Activated CD8-positive, alpha-beta memory T cell treated with anti-CD3 and anti-CD28 coated beads, Interleukin-2, amount 10 ng/mL, durations not matched to agents 7 days and 5 days (primary cell): Measurements from ENCODE around the gene MAN2C1. TPM values are rescaled to one million over a fixed set of nuclear protein-coding genes. Genes with fewer than 3 reads are reported as not detected.
"Not testable (repeated sequence)": the region's sequence is repeated elsewhere in the genome, so short reads cannot be mapped to it uniquely, and the experiment has no call there.

Experiments used
- ATAC-seq: fragments of 150-1000 bp; cut with Tn5 transposase; one replicate; pipeline ENCODE4 v1.10.0; 2021; ENCODE audit warnings: moderate library complexity
- CTCF ChIA-PET: fragments of 350-600 bp; sonication (Branson Sonifier 250); formaldehyde crosslinking; loops from one replicate; lab custom pipeline; 2021; ENCODE audit warnings: antibody characterized with exemption; lab: Charles Lee
- DNase-seq: peaks from one replicate; pipeline ENCODE4 v3.0.0-alpha.2; 2020
- H3K27ac Mint-ChIP-seq: one replicate; pipeline ENCODE4 v1.8.0; 2021; ENCODE audit warnings: mild to moderate bottlenecking, mixed read lengths
- H3K27me3 Mint-ChIP-seq: one replicate; pipeline ENCODE4 v1.8.0; 2021; ENCODE audit warnings: mixed read lengths
- H3K36me3 Mint-ChIP-seq: one replicate; pipeline ENCODE4 v1.8.0; 2021; ENCODE audit warnings: mild to moderate bottlenecking, mixed read lengths
- H3K4me1 Mint-ChIP-seq: one replicate; pipeline ENCODE4 v1.8.0; 2021; ENCODE audit warnings: mixed read lengths
- H3K4me3 Mint-ChIP-seq: one replicate; pipeline ENCODE4 v1.8.0; 2021; ENCODE audit warnings: mild to moderate bottlenecking, moderate library complexity, mixed read lengths
- H3K9me3 Mint-ChIP-seq: one replicate; pipeline ENCODE4 v1.8.0; 2022; ENCODE audit warnings: low read depth, mixed read lengths
- total RNA-seq, 2 experiments: library from RNA; stranded (reverse); gene quantifications; one replicate each; pipeline ENCODE4 v1.2.3, GENCODE V29; 2021

The MAN2C1 gene
- total RNA-seq, 2 experiments from 2014 or later = 143 to 170 TPM

DNA sequence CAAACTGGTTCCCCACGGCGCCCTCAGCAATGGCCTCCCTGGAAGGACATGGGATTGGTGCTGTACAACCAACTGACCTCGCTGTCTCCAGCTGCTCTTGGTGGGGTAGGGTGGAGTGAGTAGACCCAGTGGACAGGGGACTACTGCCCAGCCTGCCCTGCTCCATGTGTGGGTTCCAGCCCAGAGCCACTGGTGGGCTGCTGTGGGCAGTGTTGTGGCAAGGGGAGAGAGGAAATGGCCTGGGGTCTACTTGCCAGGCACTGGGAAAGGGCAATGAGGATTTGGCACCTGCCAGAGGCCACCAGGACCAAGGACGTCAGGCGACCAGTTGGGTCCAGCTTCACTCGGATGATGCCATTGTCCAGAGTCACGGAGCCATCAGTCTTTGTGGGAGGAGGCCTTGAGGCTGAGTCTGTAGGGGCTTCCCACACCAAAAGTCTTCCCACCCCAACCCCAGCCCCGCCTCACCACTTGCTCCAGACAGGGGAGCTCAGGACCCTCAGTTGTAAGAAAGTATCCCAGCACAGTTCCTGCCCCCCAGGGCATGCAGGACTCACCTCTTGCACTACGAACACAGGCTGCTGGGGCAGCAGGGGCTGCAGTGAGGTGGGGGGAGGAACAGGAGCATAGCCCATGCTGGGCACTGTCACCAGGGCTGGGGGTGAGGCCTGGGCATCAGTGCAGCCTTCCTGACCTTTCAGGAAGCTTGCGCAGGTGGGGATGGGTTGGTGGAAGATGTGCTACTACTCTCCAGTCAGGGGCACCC is 9.5 kb downstream of the MAN2C1 start:
- ATAC-seq (no peak), DNase-seq (no peak)
- Mint-ChIP-seq H3K27ac (no peak overlapping the region), H3K4me3 (no peak overlapping the region), H3K4me1 (no peaks in the 10 kb centered on the region), H3K9me3 (no peaks in the 10 kb centered on the region), H3K36me3 (peaks cover 2% of the 10 kb centered on the region), H3K27me3 (no peaks in the 10 kb centered on the region)
- CTCF ChIA-PET = no interaction called here

DNA sequence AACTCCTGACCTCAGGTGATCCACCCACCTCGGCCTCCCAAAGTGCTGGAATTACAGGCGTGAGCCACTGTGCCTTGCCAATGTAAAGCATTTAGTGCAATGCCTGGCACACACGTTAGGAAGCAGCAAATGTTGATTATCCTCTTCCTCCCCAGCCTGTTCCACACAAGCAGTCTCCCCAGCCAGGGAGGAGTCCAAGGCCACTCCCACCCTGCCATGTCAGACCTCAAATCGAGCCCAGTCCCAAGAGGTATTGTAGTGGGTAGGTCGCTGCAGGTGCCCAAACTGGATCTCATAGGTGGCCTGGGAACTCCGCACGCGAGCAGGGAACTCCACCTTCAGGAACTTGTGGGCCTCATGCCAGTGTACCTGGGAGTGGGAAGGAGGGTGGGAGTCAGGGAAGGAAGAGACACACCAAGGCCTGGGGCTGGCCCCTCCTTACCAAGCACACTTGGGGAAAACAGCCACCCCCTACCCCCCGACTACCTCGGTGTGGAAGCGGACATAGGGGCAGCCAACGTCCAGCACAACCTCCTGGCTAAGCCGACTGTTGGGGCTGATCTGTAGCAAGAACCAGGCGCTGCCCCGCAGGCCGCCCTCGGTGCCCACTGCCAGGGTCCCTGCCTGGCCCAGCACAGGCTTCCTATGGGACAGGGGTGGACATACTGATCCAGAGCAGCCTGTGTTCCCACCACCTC is 10.3 kb downstream of the MAN2C1 start:
- H3K4me1 Mint-ChIP-seq = no peaks in the 10 kb centered on the region
- H3K27me3 Mint-ChIP-seq = no peaks in the 10 kb centered on the region
- peaks cover 4% of the 10 kb centered on the region for H3K36me3 Mint-ChIP-seq
- ATAC-seq (no peak), DNase-seq (no peak)
- CTCF ChIA-PET = no interaction called here
- no peaks in the 10 kb centered on the region for H3K9me3 Mint-ChIP-seq
- no peak overlapping the region for H3K4me3 Mint-ChIP-seq
- no peak overlapping the region for H3K27ac Mint-ChIP-seq

DNA sequence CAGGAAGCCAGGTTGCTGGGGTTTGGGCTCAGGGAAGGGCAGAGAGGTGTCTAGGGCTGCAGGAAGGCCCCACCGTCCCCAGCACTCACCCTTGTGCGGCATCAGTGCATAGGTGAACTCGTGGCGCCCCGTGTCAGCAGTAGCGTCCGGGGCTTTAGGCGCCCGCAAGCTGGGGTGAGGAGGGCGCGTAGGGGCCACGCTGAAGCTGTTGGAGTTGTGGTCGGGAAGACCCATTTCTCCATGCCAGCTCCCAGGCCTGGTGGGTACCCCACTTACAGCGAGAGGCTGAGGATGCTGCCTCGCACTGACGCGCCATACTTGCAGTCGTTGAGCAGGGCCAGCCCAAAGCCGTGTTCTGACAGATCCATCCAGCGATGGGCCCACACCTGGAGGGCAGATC is 11.9 kb downstream of the MAN2C1 start:
- Mint-ChIP-seq H3K9me3 (no peaks in the 10 kb centered on the region), H3K4me1 (no peaks in the 10 kb centered on the region), H3K4me3 (no peak overlapping the region), H3K27me3 (no peaks in the 10 kb centered on the region), H3K36me3 (peaks cover 16% of the 10 kb centered on the region), H3K27ac (no peak overlapping the region)
- CTCF ChIA-PET = no interaction called here
- no peak for DNase-seq
- ATAC-seq = no peak

DNA sequence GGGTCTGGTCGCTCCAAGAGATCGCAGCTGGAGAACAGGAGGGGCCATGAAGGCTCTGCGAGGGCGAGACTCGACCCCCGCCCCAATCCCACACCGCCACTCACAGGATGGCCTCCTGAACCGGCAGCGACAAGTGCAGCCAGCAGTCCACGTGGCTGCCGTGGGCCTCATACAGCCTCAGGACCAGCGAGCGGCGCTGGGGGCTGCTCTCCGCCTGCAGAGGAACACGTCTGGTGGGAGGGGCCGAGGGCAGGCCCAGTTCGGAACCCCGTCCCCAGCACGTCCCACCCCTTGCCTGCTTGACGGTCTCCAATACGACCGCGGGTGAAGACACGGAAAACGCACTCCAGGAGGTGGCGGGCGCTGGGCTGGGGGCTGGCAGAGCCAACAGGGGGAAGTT is 12.4 kb downstream of the MAN2C1 start:
- CTCF ChIA-PET = no interaction called here
- Mint-ChIP-seq H3K4me3 (no peak overlapping the region), H3K4me1 (peaks cover 2% of the 10 kb centered on the region), H3K36me3 (peaks cover 19% of the 10 kb centered on the region), H3K27ac (no peak overlapping the region), H3K27me3 (no peaks in the 10 kb centered on the region), H3K9me3 (no peaks in the 10 kb centered on the region)
- ATAC-seq = no peak
- DNase-seq = no peak

DNA sequence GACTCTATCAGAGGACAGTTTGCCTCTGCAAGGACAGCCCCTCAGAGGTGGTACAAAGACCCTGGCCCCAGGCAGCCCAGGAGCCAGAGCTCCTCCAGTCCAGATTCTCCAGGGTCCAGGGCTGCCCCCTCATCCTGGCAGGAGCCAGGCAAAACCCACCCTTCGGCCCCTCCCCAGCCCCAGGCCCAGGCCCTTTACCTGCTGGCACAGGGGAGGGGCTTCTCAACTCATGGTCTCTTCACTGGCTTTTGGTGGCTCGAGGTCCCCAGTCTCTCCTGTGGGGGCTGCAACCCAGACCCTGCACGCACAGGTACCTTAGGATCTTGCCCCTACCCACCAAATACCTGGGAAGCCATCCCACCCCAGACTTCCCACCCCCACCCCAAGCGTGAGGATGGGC is 13.0 kb downstream of the MAN2C1 start:
- Mint-ChIP-seq H3K4me3 (no peak overlapping the region), H3K27ac (no peak overlapping the region), H3K4me1 (peaks cover 9% of the 10 kb centered on the region), H3K9me3 (peaks cover 1% of the 10 kb centered on the region), H3K36me3 (peaks cover 26% of the 10 kb centered on the region), H3K27me3 (no peaks in the 10 kb centered on the region)
- no peak for ATAC-seq
- CTCF ChIA-PET = no interaction called here
- no peak for DNase-seq

DNA sequence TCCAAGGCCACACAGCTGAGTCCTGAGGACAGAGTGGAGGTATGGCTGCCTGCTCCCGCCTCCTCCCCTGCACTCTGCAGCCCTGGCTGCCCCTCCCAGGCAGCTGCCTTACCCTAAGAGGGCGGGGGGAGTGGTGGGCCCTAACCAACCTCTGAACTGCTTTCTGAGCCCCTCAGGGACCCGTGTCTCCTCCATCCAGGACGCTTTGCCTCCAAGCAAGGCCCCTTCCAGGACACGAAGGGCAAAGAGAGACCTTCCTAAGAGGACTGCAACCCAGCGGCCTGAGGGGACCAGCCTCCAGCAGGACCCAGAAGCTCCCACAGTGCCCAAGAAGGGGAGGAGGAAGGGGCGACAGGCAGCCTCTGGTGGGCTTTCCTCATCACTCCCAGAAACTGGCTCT is 14.0 kb downstream of the MAN2C1 start:
- Mint-ChIP-seq H3K4me3 (no peak overlapping the region), H3K27ac (no peak overlapping the region), H3K36me3 (peaks cover 34% of the 10 kb centered on the region), H3K9me3 (peaks cover 6% of the 10 kb centered on the region), H3K4me1 (peaks cover 18% of the 10 kb centered on the region), H3K27me3 (peaks cover 4% of the 10 kb centered on the region)
- CTCF ChIA-PET = interaction anchor here (1.1 kb wide), 2 partner anchors 13 to 17 kb away, joined by 3 read pairs; no protein-coding TSS in a partner anchor
- ATAC-seq (no peak), DNase-seq (no peak)

DNA sequence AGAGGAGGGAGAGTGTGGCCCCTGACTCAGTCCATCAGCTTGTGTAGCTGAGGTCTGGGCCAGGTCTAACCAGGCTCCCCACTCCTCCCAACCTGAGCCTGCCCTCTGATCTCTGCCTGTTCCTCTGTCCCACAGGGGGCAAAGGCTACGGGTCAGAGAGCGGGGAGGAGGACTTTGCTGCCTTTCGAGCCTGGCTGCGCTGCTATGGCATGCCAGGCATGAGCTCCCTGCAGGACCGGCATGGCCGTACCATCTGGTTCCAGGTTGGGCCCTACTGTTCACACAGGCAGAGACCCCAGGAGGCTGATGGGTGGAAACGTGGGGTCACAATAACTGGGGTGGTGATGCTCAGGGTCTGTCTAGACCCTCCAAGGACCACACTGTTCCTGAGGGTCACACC is 14.8 kb downstream of the MAN2C1 start:
- ATAC-seq = no peak
- Mint-ChIP-seq H3K9me3 (peaks cover 6% of the 10 kb centered on the region), H3K4me1 (peaks cover 21% of the 10 kb centered on the region), H3K27ac (no peak overlapping the region), H3K36me3 (peaks cover 36% of the 10 kb centered on the region), H3K27me3 (peaks cover 4% of the 10 kb centered on the region), H3K4me3 (no peak overlapping the region)
- no peak for DNase-seq
- CTCF ChIA-PET = interaction anchor here (0.6 kb wide), 1 partner anchor 286 kb away, joined by 3 read pairs; no protein-coding TSS in a partner anchor

DNA sequence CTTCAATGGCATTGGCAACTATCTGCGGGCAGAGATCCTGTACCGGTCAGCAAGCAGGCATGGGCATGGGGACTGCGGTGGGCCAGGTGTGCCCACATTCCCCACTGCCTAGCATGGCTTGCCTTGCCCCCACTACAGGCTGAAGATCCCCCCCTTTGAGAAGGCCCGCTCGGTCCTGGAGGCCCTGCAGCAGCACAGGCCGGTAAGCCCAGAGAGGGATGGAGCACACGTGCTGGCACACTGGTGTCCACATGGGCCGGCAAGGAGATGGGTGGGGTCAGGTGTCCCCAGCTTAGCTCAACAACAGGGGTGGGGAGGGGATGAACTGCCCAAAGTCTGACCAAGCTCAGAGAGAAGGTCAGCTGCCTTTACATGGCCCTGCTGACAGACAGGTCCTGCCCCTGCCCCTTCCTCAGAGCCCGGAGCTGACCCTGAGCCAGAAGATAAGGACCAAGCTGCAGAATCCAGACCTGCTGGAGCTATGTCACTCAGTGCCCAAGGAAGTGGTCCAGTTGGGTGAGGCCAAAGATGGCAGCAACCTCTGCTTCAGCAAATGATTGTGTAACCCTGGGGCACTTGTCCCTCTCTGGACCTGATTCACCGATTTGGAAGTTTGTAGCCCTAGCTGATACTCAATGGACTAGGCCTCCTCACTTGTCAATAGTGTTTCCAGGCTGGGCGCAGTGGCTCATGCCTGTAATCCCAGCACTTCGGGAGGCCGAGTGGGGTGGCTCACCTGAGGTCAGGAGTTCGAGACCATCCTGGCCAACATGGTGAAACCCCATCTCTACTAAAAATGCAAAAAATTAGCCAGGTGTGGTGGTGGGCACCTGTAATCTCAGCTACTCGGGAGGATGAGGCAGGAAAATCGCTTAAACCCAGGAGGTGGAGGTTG is 16.0 kb downstream of the MAN2C1 start:
- Mint-ChIP-seq H3K4me1 (peaks cover 24% of the 10 kb centered on the region), H3K36me3 (peaks cover 36% of the 10 kb centered on the region), H3K4me3 (no peak overlapping the region), H3K9me3 (peaks cover 6% of the 10 kb centered on the region), H3K27ac (no peak overlapping the region), H3K27me3 (peaks cover 7% of the 10 kb centered on the region)
- CTCF ChIA-PET = no interaction called here
- ATAC-seq (no peak), DNase-seq (no peak)

DNA sequence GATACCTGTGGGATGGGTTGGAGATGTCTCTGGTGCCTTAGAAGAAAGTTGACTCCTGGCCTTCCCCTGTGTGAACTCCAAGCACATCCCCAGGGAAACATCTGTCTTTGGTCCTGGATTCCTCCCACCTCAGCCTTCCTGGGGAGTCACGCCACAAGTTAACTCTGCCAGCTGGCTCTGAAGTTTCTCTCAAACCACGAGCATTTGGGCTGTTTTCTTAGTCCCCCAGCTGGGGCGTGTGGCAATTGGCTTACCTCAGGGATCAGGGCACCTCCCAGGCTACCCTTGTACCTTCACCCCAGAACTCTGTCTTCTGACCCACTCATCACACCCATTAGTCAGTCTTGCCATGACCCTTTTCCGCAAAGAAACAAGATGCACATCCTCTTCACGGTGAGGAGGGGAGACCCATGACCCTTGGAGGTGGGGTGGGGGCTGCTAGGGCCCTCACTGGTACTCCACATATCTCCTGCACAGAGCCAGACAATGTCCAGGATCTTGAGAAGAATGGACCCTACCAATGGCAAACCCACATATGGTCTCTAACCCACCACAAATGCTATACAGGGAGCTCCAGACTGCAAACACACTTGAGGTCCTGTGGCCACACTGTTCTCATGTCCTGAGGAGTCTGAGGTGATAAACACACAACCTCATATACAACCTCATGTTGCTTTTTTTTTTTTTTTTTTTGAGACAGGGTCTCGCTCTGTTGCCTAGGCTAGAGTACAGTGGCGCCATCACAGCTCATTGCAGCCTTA is 17.6 kb downstream of the MAN2C1 start:
- Mint-ChIP-seq H3K4me3 (no peak overlapping the region), H3K9me3 (peaks cover 9% of the 10 kb centered on the region), H3K4me1 (peaks cover 31% of the 10 kb centered on the region), H3K27me3 (peaks cover 19% of the 10 kb centered on the region), H3K36me3 (peaks cover 43% of the 10 kb centered on the region), H3K27ac (peak overlapping the region; percentile 98)
- CTCF ChIA-PET = interaction anchor here (0.6 kb wide), 1 partner anchor 17 kb away, joined by 5 read pairs; no protein-coding TSS in a partner anchor
- ATAC-seq (no peak), DNase-seq (no peak)

DNA sequence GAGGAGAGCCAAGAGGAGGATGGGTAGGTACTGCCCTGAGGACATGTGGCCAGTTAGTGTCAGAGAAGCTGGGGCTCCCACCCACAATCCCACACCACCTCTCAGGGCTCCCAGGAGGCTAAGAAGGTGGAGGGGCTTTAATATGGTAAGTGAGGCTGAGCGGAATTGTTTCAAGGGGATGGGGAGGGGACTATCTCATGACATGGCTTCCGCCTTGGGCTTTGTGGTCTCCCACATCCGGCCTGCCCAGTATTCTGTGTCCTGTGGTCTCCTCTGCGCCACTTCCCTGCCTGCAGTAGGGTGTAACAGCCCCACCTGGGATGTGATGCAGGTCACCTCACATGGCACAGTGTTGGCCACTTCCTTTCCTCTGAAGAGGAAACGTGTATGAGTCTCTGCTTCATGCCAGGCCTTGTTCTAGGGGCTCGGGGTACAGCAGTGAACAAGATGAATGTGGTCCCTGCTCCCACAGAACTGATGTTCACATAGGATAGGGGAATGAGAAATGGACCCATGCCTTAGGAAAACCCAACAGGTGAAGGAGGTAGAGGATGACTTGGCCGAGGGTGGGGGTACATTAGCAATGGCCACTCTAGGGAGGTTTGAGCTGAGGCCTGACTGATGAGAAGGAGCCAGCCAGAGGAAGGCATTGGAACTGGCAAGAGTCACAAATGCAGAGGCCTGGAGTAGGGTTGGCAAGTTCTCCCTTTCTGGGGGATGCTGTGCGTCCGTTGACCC is 18.4 kb downstream of the MAN2C1 start:
- ATAC-seq (peak; percentile 88), DNase-seq (peak; percentile 95)
- CTCF ChIA-PET = interaction anchor here (0.6 kb wide), 1 partner anchor 18 kb away, joined by 5 read pairs; no protein-coding TSS in a partner anchor
- Mint-ChIP-seq H3K36me3 (peaks cover 43% of the 10 kb centered on the region), H3K9me3 (peaks cover 9% of the 10 kb centered on the region), H3K4me1 (peaks cover 31% of the 10 kb centered on the region), H3K27me3 (peaks cover 24% of the 10 kb centered on the region), H3K27ac (peak overlapping the region; percentile 98), H3K4me3 (peak overlapping the region; percentile 60)

DNA sequence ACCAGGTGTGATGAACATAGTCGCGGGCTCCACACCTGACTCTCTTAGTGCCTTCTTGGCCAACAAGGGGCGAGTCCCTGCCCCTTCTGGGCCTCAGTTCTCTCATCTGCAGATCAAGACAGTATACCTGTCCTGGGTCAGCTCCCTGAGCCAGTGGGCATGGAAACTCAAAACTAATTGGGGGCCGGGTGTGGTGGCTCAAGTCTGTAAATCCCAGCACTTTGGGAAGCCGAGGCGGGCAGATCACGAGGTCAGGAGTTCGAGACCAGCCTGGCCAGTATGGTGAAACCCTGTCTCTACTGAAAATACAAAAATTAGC is 19.1 kb downstream of the MAN2C1 start:
- H3K9me3 Mint-ChIP-seq, H3K4me3 Mint-ChIP-seq, DNase-seq, CTCF ChIA-PET, ATAC-seq: not testable (repeated sequence)
- H3K4me1 Mint-ChIP-seq = peaks cover 31% of the 10 kb centered on the region
- H3K27me3 Mint-ChIP-seq = peaks cover 24% of the 10 kb centered on the region
- peak overlapping the region; percentile 98 for H3K27ac Mint-ChIP-seq
- H3K36me3 Mint-ChIP-seq = peaks cover 43% of the 10 kb centered on the region

DNA sequence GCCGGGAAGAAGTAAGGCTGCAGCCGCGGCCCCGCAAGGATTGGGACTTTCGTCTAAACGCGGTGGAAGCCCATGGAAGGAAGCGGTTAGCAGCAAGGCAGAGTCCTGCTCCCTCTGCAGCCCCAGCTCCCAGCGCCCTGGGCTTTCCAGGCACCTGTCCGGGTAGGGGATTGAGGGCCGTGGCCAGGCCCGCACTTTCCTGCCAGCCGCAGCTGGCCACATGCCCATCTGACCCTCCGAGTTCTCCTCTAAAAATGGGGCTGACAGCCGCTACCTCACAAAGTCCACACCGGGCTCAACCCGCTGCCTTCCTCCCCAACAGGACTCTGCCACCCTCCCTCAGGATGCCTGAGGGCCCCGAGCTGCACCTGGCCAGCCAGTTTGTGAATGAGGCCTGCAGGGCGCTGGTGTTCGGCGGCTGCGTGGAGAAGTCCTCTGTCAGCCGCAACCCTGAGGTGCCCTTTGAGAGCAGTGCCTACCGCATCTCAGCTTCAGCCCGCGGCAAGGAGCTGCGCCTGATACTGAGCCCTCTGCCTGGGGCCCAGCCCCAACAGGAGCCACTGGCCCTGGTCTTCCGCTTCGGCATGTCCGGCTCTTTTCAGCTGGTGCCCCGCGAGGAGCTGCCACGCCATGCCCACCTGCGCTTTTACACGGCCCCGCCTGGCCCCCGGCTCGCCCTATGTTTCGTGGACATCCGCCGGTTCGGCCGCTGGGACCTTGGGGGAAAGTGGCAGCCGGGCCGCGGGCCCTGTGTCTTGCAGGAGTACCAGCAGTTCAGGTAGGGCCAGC is 19.7 kb downstream of the MAN2C1 start:
- H3K9me3 Mint-ChIP-seq = peaks cover 9% of the 10 kb centered on the region

More for the DNA sequence above, 19.7 kb downstream of the MAN2C1 start:
- Mint-ChIP-seq H3K36me3 (peaks cover 43% of the 10 kb centered on the region), H3K4me1 (peaks cover 31% of the 10 kb centered on the region), H3K4me3 (no peak overlapping the region), H3K27ac (no peak overlapping the region), H3K27me3 (peaks cover 24% of the 10 kb centered on the region)
- CTCF ChIA-PET = no interaction called here
- DNase-seq (no peak), ATAC-seq (no peak)
